Fibroblast of skin of left quadriceps (primary cell): ENCODE data around the gene MYO18B.

Experiments used
- DNase-seq, 2 experiments: peaks; one replicate each; pipeline ENCODE4 v3.0.0-alpha.2; 2013; ENCODE audit warnings: low read depth in 2 of 2

Gene MYO18B

GRCh38 chr22:25941365-25941960 is 199.5 kb downstream of the MYO18B start:
- no peak for DNase-seq

DNA sequence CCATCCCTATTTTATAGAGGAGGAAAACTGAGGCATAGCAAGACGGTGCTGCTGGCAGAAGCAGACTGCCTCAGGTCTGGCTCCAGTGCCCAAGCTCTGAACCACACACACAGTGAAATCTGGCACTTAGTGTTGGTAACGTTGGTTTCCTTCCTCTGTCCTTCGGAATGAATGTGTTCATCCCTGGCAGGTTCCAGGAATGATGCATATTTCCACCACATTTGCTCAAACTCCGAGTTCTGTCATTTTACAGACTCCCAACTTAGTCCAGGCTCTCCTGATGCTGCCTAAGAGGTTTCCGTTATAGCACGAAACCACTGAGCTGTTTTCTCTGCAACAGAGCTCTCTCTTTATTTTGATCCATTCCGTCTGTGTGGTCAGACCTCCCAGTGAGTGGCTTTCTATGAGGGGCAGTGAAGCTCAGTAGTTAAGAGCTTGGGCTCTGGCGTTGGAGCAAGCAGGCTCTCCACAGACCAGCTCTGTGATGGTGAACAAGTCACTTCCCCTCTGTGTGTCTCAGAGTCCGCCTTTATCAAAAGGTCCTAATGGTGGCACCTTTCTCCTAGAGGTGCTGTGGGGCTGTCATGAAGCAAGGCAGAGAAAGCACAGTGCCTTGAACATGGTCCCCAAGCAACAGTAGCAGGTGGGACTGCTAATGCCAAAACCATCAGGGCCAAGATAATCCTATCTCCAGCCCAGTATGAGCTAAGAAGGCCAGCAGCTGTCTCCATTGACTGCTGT is 200.3 kb downstream of the MYO18B start:
- no peak for DNase-seq

DNA sequence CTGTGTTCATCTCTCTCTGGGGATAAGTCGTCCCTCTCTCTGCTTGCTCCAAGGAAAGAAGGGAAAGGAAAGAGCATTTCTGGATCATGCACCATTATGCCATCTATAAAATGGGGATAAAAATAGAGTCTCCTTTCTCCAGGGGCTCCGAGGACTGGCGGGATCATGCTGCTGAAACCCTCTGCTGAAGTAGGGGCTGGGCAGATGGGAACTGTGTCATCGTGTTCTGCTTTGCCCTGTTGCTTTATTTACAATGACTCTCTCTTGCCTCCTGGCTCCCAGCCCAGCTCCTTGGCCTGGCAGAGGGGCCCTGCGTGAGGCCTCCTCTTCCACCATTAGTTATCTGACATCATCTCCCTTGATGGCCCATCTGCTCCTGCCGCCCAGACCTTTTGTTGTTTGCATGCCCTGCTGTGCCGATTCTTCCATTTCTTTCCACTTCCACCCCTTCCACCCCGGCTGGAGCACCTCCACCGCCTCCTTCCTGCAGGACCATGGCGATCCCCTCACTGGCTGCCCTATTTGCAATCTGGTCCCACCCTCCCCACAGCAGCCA is 200.9 kb downstream of the MYO18B start:
- DNase-seq: no peak

DNA sequence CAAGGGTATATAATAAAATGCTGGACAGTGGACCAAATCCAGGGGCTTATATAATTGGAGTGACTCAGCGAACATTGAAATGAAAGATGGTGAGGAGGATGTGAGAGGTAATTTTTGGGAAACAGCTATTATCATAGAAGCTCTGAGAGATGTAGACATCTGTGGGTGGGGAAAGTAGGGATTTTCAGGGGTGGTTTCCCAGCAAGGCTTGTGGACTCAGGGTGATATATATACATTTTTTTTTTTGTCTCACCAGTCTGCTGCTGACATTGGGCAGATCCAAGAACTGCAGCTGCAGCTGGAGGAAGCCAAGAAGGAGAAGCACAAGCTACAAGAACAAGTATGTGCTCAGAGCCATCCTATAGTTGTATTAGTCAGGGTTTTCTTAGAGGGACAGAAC is 208.1 kb downstream of the MYO18B start:
- no peak for DNase-seq

DNA sequence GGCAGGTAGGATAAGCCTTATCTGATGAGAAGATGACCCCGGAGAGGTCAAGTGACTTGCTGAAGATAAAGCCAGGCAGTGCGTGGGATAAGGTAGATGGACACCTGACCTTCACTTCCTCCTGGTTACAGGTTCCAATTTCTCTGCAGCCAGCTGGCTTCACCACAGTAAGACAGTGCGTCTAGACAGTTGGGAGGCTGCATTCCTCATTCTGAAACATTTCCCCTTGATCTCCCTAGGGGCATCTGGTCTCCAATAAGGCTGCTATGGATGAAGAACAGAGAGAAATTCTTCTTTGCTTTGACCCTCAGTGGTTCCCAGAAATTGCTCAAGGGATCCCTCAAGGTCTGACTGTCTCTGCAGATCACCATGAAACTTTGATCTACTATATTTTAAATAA is 211.3 kb downstream of the MYO18B start:
- no peak for DNase-seq

DNA sequence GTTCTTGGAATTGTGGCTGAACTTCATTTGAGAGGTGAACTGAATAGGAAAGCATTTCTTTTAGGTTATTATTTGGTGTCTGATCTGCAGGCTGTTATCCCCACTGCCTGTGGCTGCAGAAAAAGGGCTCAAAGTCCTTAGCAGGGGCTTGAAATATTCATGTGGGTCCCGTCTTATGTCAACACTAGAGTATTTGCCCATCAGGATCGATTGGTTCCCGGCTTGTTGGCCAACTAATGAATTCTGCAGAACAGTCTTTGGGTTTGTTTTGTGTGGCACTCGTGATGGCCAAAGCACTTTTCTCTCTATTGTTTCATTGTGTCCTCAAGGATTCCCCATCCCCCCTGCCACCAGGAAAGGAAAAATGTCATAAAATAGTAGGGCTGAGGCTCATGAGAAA is 211.9 kb downstream of the MYO18B start:
- no peak for DNase-seq

DNA sequence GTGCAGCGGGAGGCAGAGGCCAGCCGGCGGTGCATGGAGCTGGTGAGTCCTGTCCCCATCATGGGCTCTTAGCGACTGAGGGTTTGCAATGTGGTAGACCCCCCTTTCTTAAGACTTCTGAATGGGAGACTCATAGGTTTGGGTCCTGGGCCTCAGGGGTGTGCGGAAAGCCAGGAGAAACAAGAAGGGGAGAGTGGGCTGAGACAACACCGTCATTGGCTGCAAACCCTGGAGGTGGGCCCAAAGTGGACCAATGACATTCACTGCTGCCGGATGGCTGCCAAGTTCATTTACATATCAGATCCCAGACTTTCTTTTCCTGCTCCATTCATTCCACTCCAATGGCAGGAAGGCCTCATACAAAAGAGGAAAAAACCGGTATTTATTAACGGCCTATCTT is 213.3 kb downstream of the MYO18B start:
- no peak for DNase-seq

- DNase-seq: no peak
Observed at GRCh38 chr22:25956801-25957200, 214.8 kb downstream of the MYO18B start.

DNA sequence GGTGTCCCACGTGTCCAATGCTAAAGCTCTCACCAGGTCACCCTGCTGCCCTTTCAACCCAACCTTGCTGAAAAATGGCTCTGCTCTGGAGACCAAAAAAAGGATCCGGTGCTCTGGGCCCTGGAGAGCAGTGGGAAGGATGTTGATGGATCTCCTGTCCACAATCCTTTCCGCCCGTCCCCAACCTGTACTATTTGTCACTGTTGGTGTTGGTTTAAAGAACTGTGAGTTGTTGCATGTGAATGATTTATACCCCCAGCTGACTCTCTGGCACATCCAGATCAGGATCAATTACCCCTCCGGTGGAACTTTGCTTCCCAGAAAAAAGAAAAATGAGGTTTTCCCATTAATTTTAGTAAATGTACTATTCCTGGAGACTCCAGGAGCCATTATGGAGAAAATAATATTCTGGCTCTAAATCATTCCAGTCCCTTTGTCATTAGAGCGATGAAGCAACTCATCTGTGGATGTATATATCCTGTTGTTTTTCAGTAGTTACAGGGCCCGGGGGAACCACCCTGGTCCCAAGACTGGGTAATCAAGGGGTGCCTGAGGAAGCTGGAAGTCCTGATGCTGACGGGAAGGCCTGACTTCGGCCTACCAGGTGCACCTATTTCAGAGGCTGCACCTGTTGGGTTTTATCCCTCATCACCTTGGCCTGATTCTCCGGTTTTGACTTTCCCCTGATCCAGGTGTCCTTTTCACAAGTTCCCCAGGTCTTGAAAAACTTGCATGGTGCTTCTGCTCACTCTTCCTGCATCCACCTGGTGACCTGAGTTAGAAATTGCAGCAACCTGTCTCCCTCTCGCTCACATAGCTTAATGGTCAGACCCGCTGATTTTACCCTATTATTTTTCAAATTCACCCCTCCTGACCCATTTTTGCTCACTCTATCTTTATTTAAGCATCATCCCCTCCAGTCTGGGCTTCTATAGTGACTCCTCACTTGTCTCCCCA is 218.1 kb downstream of the MYO18B start:
- no peak for DNase-seq

GRCh38 chr22:25961699-25962098 is 219.7 kb downstream of the MYO18B start:
- no peak for DNase-seq

DNA sequence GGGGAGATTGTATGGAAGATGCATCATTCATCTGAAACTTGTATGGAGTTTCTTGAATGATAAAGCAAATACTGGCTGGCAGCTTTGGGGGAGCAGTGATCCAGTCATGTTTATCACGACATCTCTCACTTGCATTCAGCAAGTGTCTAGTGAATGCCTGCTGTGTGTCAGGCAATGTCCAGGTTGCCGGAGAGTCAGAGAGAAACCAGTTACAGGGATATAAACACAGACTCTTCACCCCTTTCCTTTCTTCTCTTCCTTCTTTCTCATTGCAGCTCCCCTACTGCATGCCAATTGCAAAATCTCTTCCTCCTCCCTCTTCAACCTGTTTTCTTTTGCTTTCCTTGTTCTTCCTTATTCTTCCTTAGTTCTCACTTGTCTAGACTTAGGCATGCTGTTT is 220.7 kb downstream of the MYO18B start:
- DNase-seq: no peak

DNA sequence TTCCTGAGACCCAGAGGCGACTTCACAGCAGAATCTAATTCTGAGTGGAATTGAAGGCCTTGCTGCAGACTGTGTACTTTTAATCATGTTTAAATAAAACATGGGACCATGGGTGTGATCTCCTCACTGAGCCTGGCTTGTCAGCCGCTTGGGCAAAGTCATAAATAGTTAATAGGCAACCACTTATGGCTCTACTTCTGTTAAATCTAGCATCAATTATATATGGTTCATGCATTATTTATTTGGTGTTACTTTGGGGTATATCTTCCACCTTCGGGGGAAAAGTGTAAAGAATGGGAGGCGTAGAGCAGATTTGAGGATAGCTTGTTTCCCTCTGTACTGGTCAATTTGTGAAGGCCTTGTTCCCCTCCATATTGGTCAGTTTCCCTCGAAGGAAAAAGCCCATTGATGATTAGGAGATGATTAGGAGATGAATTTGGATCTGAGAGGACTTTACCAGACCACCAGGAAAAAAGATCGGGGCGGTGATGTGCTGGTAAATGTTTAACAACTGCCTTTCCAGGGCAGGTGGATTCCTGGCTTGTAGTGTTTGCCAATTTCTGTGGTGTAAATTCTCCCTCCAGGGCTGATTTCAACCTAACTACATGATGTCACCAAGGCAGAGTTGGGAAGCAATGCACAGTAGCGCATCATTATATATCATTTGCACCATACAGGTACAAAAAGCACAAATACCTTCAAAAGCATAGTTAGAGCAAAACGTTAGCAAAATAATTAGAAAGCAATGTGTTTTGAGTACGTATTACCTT is 223.2 kb downstream of the MYO18B start:
- DNase-seq: no peak

- no peak for DNase-seq
Observed at GRCh38 chr22:25966448-25966913, 224.5 kb downstream of the MYO18B start.

GRCh38 chr22:25969286-25969685 is 227.3 kb downstream of the MYO18B start:
- DNase-seq: no peak

DNA sequence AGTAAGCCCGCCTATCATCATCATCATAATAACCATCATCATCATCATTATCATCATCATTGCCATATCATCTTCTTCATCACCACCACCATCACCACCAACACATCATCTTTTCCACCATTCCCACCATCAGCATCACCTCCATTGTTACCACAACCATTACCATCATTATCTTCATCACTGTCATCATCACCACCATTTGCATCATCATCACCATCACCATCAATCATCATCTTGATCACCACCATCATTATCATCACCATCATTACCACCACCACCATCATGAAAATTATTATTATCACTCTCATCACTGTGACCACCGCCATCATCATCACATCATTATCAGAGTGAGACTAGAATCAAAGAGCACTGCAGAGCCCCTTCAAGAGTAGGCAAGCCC is 227.9 kb downstream of the MYO18B start:
- DNase-seq: no peak

DNA sequence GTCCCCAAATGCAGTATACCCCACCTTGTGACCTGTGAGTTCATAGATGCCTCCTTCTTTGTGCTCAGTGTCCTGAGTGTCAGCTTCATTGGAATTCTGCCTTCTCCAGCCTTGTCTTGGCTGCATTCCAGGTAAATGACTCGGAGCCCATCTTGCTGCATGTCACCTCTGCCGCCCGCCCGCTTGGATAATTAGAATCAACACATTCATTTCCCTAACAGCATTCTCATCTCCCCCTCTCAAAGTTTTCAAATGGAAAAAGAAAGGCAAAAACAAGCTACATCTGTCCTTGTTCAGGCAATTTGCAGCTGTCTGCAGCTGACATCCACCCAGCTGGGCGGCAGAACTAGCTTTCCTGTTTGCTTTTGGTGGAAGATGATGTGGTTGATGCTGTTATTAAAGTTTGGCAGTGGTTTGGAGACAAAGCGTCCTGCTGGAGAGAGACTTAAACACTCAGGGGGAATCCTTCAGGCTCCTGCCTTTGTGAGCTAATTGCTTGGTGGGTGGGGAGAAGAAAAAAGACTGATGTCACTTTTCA is 228.5 kb downstream of the MYO18B start:
- DNase-seq: no peak

DNA sequence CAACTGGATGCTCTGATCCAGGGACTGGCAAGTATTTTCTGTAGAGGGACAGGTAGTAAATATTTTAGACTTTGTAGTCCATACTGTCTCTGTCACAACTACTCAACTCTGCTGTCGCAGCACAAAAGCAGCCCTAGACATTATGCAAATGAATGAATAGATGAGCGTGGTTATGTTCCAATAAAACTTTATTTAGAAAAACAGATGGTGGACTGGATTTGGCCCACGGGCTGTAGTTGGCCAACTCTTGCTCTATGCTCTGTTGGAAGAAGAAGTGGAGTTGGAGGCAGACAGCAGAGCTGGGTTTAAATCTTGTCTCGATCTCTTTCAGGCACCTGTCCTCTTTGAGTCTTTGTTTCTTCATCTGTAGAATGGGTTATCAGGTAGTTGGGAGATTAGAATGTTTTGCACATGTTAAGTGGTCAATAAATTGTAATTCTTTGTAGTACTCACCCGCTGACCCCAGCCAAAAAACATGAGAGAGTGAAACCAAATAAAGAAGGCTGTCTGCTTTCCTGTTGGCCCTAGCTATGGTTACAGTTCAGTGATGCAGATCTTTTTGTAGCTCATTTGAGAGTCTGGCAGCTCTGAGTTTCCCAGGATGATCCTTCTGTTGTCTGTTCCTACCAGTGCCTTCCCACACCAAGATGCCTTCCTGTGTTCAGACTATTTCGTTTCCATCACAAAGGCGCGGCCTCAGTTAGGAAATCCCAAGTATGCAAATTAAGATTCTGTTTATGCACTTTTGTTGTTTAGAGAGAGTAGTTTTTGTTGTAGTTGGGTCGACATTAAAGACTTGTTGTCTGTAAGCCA is 229.2 kb downstream of the MYO18B start:
- DNase-seq: no peak

GRCh38 chr22:25972397-25972796 is 230.4 kb downstream of the MYO18B start:
- no peak for DNase-seq

DNA sequence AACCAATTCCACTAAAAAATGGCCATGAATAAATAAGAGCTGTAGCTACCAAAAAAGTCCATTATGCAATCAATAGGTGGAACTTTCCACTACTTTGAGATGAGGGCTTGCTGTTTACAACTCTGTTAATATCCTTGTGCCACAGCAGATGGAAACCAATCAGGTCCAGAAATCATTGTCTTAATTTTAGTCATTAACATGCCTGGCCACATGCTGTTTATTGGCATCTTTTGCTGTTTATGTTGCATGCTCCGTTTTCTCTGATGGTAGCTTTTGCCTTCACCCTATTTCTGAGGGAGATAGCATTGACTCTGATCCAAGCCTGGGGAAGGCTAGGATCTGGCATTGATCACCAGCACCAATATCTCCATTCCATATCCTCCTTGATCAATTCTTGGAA is 234.4 kb downstream of the MYO18B start:
- no peak for DNase-seq

GRCh38 chr22:25979968-25980367 is 238.0 kb downstream of the MYO18B start:
- no peak for DNase-seq
